LNCAP (cell line): ENCODE measurements around the gene KCNJ9.

Experiments
- CTCF ChIP-seq: fragments of 450-650 bp; IDR thresholded peaks from 2 replicates; pipeline ENCODE4 v1.5.1; 2017; ENCODE audit warnings: mild to moderate bottlenecking

KCNJ9 gene

GRCh38 chr1:160115545-160116282, 34.4 kb downstream of the KCNJ9 start, which contains the start of gene ATP1A2:
Gene ATP1A2, plus strand, starts transcription at chr1:160115759. Its CDS starts 103 bp downstream, at chr1:160115862.
- TF ChIP-seq CTCF: no peak

- TF ChIP-seq CTCF: no peak
Observed at GRCh38 chr1:160116283-160117147, 35.2 kb downstream of the KCNJ9 start.

GRCh38 chr1:160117300-160117699, 36.0 kb downstream of the KCNJ9 start:
- no peak for TF ChIP-seq CTCF

- TF ChIP-seq CTCF: no peak
Observed at GRCh38 chr1:160117709-160118183, 36.4 kb downstream of the KCNJ9 start.

GRCh38 chr1:160118928-160119327, 37.6 kb downstream of the KCNJ9 start:
- TF ChIP-seq CTCF: no peak

GRCh38 chr1:160120797-160121196, 39.5 kb downstream of the KCNJ9 start:
- no peak for TF ChIP-seq CTCF

GRCh38 chr1:160121388-160121787, 40.0 kb downstream of the KCNJ9 start:
- TF ChIP-seq CTCF: no peak
